Non-pigmented ciliary epithelial cell (primary cell): ENCODE results near the gene PTPRM.

Experiments used
- DNase-seq: peaks from one replicate; pipeline ENCODE4 v3.0.0-alpha.2; 2010; ENCODE audit warnings: low read depth

The PTPRM gene

DNA sequence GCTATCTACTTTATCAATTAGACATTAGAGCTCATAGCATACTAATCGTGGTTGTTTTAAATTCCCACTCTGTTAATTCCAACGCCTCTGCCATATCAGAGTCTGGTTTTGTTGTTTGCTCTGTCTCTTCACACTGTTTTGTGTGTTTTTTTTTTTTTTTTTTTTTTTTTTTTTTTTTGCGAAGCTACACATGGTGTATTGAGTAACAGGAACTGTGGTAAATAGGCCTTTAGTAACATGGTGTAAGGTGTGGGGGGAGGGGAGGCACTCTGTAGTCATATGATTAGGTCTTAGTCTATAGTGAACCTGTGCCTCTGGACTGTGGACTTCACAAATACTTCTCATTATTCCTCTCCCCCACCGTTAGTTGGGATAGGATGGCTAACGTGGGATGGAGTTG, 671.4 kb downstream of the PTPRM start:
- no peak for DNase-seq

DNA sequence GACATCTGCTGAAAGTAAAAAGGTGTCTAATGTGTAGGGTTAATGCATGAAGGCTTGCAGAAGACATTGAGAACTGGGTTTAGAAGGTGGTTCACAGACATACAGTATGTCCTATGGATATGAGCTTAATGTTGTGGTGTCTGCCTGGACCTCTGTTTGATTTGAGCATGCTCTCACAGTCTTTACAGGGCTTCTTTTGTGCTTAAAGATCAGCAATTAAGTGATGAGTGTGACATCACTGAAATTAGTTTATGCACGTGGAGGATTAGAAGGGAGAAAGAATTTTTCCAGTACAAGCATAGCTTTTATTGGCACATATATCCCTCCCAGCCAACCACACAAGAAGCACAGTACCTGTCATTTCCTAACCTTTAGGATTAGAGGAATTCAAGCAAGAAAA, 674.6 kb downstream of the PTPRM start:
- no peak for DNase-seq

DNA sequence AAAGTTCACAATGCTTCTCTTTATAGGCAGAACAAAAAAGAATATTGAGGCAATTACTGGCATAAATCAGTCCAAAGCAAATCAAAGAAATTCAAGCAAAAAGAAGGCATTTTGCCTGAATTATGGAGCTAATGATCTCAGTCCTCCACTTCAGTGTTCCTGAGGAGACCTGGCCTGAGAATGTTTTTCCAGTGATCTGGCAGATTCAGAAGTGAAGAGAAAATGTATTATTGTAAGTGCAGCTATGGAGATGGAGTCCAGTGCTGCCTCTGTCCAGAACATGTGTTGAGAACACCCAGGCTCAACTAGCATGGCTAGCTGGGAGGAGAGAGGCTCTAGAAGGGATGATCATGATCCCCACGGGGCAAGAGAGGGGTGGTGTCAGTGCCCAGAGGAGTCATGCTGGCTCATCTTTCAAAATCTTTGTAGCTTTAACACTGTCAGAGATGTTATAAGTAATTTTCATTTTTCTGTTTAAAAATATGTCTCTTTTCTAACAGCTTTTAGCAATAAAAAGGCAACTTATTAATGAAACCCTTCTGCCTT, 675.1 kb downstream of the PTPRM start:
- no peak for DNase-seq

DNA sequence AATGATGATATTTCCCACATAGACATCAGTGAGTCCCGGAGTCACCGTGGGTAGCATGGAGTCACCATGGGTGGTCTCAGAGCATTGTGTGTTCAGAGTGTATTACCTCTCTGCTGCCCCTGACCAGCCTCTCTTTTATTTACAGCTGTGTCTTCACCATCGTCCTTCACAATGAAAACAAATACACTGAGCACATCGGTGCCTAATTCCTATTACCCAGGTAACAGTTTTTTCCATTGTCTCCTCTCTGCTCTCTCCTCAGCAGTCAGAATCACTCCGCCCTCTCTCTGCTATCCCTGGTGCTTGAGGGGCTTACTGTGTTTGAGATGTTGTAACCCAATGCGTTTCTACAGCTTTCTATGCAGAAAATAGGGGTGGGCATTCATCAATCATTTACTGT, 680.6 kb downstream of the PTPRM start:
- no peak for DNase-seq

DNA sequence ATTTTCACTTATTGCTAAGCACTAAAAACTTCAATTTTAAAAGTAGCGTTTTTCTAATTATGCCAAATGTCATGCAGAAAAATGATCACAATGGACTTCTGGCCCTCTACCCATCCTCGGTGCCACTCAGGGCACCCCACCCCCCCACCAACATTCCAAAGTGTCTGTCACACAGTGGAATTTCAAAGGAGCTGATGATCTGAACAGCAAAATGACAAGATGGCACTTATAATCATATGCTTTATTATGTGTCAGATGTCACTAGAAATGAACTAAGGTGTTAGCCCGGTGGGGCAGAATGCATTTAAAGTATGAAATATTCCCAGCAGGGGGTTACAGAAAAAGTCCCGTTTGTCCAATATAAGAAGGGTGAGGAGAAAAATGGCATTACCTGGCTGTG, 681.5 kb downstream of the PTPRM start:
- no peak for DNase-seq

DNA sequence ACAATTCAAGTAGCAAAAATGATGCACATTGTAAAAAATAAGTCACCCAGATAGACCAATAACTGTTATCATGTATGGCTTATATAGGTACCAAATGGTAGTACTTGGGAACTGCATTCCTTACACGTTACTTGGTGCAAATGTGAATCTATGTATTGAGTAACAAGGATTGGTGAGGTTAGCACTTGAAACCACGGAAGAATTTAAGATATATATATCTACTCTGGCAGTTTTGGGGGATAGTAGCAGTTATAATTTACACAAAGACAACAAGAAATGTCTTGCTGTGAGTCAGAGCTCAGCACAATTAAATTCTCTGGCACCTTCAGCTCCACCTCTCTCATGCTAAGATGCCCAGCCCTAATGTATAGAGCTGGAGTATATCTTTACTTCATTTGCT, 682.7 kb downstream of the PTPRM start:
- DNase-seq, result no peak

DNA sequence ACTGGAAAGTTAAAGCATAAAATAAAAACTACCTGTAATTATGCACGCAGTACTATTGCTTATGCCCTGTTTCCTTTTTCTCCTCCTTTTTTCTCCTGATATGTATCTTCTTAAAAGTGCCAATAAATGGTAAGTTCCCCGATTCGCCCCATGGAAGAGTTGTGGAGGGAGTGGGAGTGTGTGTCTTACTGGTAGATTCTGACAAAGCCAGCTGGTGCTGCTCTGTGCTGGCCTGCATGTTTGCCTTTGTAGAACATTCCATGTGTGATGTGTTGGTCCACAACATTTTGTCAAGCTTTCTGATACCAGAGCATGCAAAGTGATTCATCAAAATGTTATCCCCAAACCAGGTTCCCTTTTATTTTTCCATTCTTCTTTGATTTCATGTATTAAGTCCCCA, 685.3 kb downstream of the PTPRM start:
- DNase-seq, result no peak

DNA sequence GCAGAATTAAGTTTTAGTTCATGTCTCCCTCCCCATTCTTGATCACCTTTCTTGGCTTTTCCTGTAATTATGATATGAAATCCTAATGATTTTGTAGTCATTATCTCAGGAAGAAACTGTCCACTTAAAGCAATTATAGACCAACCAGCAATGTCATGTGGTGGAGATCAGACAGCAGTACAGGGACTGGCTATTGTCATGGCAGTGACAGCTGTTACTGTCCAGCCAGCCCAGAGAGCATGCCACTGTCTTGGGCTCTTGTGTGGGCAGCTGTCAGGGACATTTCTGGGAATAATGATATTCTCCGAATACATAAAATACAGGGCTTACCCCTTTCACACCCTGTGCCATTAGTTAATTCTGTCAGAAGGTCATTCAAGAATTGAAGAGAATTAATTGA, 686.8 kb downstream of the PTPRM start:
- DNase-seq, result no peak

DNA sequence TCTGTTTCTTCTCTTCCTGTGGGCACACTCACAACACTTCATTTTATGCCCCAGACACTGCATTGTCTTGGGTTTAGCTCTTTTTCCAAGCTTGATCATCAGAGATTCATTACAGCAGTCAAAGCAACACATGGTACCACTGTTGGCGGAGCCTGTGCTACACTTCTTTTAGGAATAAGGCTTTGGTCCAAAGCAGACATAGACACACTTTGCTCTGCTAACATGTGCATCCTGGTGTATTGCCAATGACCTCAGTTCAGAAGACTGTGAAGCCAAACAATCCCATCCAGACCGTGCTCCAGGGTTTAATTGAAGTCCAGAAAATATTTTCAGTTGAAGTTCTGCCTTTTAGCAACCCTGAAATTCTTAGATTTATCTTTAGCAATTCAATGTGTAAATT, 687.5 kb downstream of the PTPRM start:
- no peak for DNase-seq

DNA sequence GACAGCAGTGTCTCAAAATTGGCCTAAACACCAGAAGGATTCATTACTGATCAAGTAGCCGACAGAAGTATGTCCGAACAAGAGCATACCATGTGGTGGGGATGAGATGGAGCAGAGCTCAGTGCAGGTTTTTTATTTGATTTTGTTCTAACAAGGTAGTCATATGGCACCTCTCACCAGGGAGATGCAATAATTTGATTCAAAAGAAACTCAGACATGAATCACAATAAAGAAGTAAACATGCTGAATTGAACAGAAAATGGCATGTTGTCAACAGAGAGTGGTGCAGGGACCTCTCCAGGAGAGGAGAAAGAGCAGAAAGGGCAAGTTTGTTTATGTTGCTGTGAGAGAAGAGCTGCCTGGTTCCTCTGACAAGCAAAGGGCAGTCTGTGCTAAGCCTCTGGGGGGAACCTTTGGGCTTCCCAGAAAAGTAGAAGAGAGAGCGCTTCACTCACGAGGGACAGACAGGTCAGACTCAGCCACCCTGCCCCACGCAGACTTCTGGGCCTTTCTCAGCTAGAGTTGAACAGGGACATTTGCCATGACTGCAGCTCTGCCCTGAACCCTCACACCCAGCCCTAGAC, 690.8 kb downstream of the PTPRM start:
- DNase-seq, result no peak

DNA sequence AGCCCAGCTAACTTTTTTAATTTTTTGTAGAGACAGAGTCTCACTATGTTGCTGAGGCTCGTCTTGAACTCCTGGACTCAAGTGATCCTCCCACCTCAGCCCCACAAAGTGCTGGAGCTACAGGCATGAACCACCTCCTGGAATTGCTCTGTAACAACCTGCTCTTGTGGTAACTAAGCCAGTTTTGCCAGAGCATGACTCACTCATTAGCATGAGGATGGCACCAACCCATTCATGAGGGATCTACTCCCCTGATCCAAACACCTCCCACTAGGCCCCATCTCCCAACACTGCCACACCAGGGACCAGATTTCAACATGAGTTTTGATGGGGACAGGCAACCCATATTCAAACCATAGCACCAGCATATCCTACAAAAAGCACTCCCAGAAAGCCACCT, 693.2 kb downstream of the PTPRM start:
- no peak for DNase-seq

DNA sequence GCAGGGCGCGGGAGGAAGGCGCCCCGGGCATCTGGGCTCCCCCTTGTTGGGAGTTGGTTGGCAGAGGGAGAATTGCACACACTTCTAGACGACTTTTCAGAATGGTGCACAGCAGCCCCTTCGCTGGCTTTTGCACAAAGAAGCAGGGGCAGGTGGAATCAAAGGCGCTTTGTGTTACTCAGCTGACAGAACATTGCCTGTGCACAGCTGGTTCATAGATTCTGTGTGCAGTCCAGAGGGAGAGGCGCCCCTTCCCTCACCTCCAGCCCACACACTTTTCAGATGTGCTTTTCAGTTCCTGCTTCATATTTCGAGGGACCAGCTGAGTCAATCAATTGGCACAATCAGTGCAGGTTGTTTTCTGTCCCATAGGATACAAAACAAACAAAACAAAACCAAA, 693.7 kb downstream of the PTPRM start:
- no peak for DNase-seq

DNA sequence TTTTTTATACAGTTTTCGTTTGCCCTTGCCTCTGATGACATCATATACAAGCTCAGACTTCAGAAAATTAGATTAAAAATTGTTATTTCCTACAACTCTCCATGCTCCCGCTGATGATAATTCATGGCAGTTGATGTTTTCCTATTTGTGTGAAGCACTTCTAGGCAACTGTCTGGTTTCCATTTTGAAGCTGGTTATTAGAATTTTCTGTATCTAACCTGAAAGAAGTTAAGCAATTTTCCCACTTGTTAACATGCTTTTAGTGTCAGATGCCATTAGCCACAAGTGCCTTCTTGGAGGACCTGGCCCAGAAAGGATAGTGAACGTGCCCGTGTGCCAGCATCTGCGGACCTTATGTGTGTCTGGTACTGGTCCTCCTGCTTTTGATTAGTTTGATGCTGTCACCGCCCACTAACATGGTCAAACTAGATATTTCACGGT, 694.6 kb downstream of the PTPRM start:
- no peak for DNase-seq

DNA sequence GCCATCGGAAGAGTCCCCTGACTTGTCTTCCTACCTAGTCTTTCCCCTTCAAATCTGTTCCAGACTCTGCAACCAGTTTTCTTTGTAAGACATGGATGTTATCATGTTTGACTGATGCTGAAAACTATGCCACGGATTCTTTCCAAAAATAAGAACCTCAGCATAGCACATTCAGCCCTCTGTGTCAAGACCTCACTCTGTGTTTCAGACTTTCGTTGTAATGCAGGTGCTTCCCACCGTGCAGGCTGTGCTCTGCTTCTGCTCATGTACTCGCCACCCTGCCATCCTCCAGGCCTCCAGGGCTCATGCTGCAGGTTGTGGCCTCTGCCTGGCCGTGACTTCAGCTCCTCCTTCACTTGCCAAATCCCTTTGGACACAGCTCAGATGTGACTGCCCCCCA, 695.1 kb downstream of the PTPRM start:
- no peak for DNase-seq

DNA sequence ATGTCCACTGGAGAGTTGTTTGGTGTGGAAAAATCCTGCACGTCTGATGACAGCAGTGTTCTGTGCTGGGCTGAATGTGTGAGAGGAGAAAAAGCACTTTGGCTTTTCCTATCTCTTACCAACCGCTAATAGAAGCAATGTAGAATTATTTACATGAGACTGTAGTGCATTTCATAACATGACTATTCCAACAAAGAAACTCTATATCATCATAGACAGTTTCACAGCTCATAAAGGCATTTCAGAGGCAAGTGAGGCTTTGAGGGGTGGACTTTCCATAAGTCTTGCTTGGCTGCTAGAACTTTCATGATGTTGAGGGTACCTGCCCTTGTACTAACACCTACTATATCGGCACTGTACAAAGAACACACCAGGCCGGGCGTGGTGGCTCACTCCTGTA, 697.0 kb downstream of the PTPRM start:
- DNase-seq, result no peak

DNA sequence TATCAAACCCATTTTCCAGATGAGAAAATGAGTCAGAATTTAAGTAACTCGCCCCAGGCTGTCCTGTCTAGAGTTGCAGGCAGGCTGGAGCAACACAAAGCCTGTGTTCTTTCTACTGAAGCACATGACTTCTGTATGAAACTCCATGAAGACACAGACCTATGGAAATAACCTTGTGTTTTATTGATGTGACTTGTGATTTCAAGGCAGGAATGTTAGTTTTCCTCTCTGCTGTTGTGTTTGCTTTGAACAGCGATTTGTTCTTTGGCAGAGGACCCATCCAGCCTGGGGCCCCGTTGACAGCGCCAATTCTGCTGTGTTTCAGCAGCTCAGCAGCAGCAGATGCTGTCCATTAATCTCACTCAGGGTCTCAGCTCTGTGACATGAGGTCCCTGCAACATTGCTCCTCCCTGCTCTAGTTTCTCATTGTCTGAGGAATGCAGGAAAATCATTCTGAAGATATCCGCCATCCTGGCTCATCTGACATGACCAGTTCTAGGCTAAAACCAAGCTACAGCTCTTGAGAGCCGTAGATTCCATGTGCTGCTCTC, 697.8 kb downstream of the PTPRM start:
- no peak for DNase-seq

DNA sequence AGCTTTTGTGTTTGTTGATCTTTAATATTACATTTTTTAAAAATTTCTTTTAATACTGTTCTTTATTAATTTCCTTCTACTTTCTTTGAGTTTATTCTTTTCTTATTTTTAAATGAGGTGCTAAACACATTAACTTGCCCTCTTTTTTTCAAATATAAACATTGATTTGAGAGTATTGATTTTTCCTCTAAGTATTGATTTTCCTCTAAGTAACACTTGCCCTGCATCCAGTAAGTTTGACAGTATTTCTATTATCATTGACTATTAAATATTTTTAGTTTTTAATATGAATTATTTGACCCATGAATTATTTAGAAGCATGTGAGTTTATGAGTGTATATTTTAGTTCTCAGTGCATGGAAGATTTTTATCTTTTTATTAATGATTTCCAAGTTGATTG, 705.1 kb downstream of the PTPRM start:
- no peak for DNase-seq

DNA sequence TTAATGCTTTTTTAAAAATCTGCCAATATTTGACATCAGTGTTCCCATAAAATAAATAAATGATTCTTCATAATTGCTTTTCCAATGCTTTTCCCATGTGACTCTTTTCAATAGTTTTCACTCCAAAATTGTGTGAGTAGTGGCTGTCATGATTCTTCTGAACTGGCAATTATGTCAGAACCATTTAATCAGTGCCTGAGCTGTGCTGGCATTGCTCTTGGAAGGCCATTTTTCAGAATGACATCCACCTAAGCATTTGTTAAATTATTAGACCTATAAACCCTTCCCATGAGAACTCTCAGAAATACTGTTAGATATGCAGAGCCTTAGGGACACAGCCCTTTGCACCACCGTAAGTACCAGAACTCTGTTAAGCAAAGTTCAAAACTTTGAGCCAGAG, 707.3 kb downstream of the PTPRM start:
- no peak for DNase-seq

DNA sequence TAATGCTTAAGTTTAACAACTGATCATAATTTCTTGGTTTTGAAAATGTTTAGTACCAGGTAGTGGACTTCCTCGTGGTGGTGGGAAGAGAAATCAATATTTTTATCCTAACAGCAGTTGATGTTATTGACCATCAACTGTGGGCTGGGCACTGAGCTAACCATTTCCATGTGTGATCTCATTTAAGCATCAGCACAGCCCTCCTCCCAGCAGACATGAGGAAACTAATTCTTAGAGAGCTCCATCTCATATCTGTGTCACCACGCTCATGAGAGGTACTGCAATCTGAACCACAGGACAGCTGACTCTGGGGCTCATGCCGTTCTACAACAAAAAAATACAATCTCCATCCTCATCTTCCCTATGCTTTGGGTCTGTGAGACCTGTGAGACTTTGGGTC, 709.3 kb downstream of the PTPRM start:
- no peak for DNase-seq

DNA sequence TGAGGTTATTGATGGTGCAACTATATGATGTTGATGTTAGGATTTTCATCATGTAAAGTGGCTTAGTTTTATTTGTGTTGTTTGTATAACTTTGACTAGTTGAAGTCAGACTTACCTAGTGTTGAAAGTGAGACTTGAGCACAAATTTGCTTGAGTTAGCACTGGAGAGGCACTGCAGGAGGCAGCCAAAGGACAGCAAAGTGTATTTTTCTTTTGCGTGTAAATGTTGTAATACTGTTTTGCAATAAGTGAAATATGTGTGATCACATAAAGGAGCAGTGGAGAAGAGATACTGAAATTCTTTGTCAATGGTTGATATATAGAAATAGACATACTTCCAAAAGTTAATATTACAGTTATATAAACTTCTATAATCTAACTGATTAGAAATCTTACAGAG, 710.2 kb downstream of the PTPRM start:
- DNase-seq, result no peak

DNA sequence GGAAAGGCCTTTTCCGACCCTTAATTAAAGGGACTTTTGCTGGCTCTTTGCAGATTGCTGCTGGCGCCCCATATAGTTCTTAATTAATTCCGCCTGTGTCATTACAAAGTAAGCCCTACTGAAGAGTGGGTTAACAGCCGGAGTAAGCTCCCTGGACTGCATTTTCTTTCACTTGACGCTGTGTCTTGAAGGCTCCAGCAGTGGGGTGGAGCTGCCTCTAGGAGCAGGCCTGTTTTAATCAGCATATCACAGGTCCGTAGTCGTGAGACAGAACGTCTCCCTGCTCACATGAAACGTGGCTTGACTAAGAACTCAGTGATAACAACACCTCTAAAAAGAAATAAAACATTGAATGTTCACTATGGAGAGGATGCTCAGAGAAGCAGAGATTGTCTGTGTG, 712.2 kb downstream of the PTPRM start:
- DNase-seq, result no peak

DNA sequence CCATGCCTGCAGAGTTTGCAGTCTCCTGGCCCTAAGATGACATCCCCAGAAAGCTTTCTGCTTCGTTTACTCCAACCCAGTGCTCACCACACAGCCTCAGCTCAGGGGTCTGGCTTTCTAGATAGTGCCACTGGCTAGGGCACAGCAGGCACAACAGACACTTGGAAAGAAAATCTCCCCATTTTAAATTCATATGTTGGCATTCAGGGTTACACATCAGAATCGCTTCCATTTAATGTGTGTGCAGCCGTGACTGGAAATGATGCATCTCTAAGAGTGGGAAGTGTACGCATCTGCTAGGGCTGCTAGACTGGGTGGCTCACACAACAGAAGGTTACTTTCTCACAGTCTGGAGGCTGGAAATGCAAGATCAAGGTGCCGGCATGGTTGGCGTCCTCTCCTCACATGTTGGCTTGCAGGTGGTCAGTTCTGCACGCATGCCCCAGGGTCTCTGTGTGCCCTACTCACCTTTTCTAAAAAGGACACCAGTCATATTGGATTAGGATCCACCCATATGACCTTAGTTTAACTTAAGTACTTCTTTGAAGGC, 712.7 kb downstream of the PTPRM start:
- DNase-seq, result no peak

DNA sequence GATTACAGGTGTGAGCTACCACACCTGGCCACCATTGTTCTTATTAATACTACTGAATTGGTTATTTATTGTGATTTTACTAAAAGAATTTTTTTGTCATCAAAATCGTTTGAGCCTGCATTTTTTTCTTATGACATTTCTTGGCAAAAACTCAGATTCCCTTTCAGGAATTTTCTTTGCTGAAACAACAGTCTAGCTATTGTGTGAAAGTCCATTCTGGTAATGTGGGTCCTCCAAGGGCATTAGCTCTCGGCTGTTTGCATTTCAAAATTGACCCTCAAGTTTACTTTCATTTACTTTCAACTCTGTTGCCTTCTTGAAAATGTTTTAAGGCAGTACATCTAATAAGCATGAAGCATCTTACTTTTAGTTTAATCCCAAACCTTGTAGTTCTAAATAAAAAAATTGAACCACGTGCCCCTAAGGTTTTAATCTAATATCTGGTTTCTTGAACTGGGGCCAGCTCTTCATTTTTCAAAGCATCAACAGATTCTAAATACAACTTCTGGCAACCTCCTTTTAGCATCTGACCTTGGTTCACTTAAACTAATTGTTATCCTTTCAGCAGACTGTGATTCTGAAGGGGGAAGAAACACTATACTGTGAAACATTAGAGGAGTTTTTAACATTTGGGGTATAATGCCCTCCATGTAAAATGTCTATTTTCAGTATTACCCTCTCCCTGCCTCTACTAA, 716.9 kb downstream of the PTPRM start:
- DNase-seq, result peak; percentile 32
